Renal cortex interstitium (tissue), 11 donors: Measurements from ENCODE around the gene NACC2. TPM values are rescaled to one million over a fixed set of nuclear protein-coding genes. Genes with fewer than 3 reads are reported as not detected.
"Not testable (repeated sequence)": the region's sequence is repeated elsewhere in the genome, so short reads cannot be mapped to it uniquely, and the experiment has no call there.

Experiments used
- DNase-seq, 11 donors: peaks; one replicate each; pipeline ENCODE4 v3.0.0-alpha.2; 2013; ENCODE audit warnings: low read depth in 9 of 11, low spot score in 4 of 11; ENCODE audit errors: extremely low read depth in 1 of 11
- polyA plus RNA-seq, 3 donors: library from polyadenylated mRNA; unstranded; fragments of 120-200 nt; gene quantifications; one replicate each; pipeline ENCODE4 v1.2.1, GENCODE V29; 2013; ENCODE audit not compliant: insufficient read length in 3 of 3

NACC2 gene
- polyA plus RNA-seq, 3 donors: 7.0 to 9.6 (median 9.4) TPM

GRCh38 chr9:136075881-136076678, 19.0 kb downstream of the NACC2 start:
- DNase-seq: no peak

- no peak for DNase-seq
Measured at GRCh38 chr9:136075134-136075841, 19.8 kb downstream of the NACC2 start.

GRCh38 chr9:136074706-136075105, 20.4 kb downstream of the NACC2 start:
- DNase-seq: no peak

- DNase-seq: no peak
Measured at GRCh38 chr9:136062657-136063439, 32.2 kb downstream of the NACC2 start.

- DNase-seq: not testable (repeated sequence)
Measured at GRCh38 chr9:136061916-136062315, 33.2 kb downstream of the NACC2 start.

- DNase-seq: no peak
Measured at GRCh38 chr9:136061405-136061804, 33.7 kb downstream of the NACC2 start.

- no peak for DNase-seq
Measured at GRCh38 chr9:136060671-136061371, 34.3 kb downstream of the NACC2 start.

GRCh38 chr9:136059851-136060670, 35.0 kb downstream of the NACC2 start:
- DNase-seq: no peak

- no peak for DNase-seq
Measured at GRCh38 chr9:136059321-136059791, 35.7 kb downstream of the NACC2 start.

- no peak for DNase-seq
Measured at GRCh38 chr9:136058801-136059302, 36.2 kb downstream of the NACC2 start.

GRCh38 chr9:136058084-136058483, 37.0 kb downstream of the NACC2 start:
- no peak for DNase-seq

GRCh38 chr9:136057236-136058081, 37.6 kb downstream of the NACC2 start:
- DNase-seq: no peak

GRCh38 chr9:136056546-136057235, 38.4 kb downstream of the NACC2 start:
- DNase-seq: no peak

GRCh38 chr9:136055715-136056545, 39.2 kb downstream of the NACC2 start:
- no peak for DNase-seq

- DNase-seq: no peak
Measured at GRCh38 chr9:136054798-136055714, 40.0 kb downstream of the NACC2 start.
